DOHH2 (cell line): Measurements from ENCODE around the gene SIPA1L2.

Source experiments
- CTCF ChIP-seq: fragments of 200-600 bp; sonication (generic); IDR thresholded peaks from one replicate; pipeline ENCODE4 v1.5.1; 2014; ENCODE audit warnings: antibody characterized with exemption, mild to moderate bottlenecking, low read depth, low read length; ENCODE audit not compliant: poor library complexity, severe bottlenecking
- EZH2phosphoT487 ChIP-seq: fragments of 200-600 bp; sonication (generic); IDR thresholded peaks from 2 replicates; pipeline ENCODE4 v1.6.1; 2017; ENCODE audit warnings: borderline replicate concordance, mild to moderate bottlenecking, antibody characterized with exemption, low read length, moderate library complexity, mixed read lengths

- no peak for TF ChIP-seq CTCF
- no peak for TF ChIP-seq EZH2phosphoT487
These were observed 21.5 kb downstream of the SIPA1L2 start for GRCh38 chr1:232608427-232608826.
